ENCODE measurements around the gene EPB41L4A.

Gene EPB41L4A

GRCh38 chr5:112161392-112161748, 257.7 kb downstream of the EPB41L4A start:
- DNase-seq (ENCODE audit: low read depth in 2 of 2), result no peak

- peak; percentile 89 to 92 for DNase-seq (ENCODE audit: low read depth in 2 of 2)
These were observed 258.3 kb downstream of the EPB41L4A start for GRCh38 chr5:112160652-112161391.

- DNase-seq (ENCODE audit: low read depth in 2 of 2), result no peak
These were observed 259.6 kb downstream of the EPB41L4A start for GRCh38 chr5:112159435-112159834.

- DNase-seq (ENCODE audit: low read depth in 2 of 2), result no peak
These were observed 262.9 kb downstream of the EPB41L4A start for GRCh38 chr5:112156211-112156610.

- no peak for DNase-seq (ENCODE audit: low read depth in 2 of 2)
These were observed 264.0 kb downstream of the EPB41L4A start for GRCh38 chr5:112154940-112155686.

- DNase-seq (ENCODE audit: low read depth in 2 of 2), result no peak
These were observed 269.4 kb downstream of the EPB41L4A start for GRCh38 chr5:112149727-112150126.

GRCh38 chr5:112146323-112147226, 272.5 kb downstream of the EPB41L4A start:
- peak; percentile 16 to 38 for DNase-seq (ENCODE audit: low read depth in 2 of 2)

GRCh38 chr5:112143690-112144089, 275.4 kb downstream of the EPB41L4A start:
- no peak for DNase-seq (ENCODE audit: low read depth in 2 of 2)

GRCh38 chr5:112142769-112143270, 276.3 kb downstream of the EPB41L4A start:
- DNase-seq (ENCODE audit: low read depth in 2 of 2), result no peak

- no peak for DNase-seq (ENCODE audit: low read depth in 2 of 2)
These were observed 277.5 kb downstream of the EPB41L4A start for GRCh38 chr5:112141582-112141981.

- no peak for DNase-seq (ENCODE audit: low read depth in 2 of 2)
These were observed 280.6 kb downstream of the EPB41L4A start for GRCh38 chr5:112138526-112138925.

GRCh38 chr5:112136773-112137172, 282.3 kb downstream of the EPB41L4A start:
- DNase-seq (ENCODE audit: low read depth in 2 of 2), result no peak

- DNase-seq (ENCODE audit: low read depth in 2 of 2), result no peak
These were observed 291.2 kb downstream of the EPB41L4A start for GRCh38 chr5:112127861-112128260.

- no peak for DNase-seq (ENCODE audit: low read depth in 2 of 2)
These were observed 292.1 kb downstream of the EPB41L4A start for GRCh38 chr5:112126982-112127381.

GRCh38 chr5:112125903-112126302, 293.2 kb downstream of the EPB41L4A start:
- DNase-seq (ENCODE audit: low read depth in 2 of 2), result no peak

- no peak for DNase-seq (ENCODE audit: low read depth in 2 of 2)
These were observed 294.3 kb downstream of the EPB41L4A start for GRCh38 chr5:112124788-112125187.

- no peak for DNase-seq (ENCODE audit: low read depth in 2 of 2)
These were observed 296.0 kb downstream of the EPB41L4A start for GRCh38 chr5:112123086-112123485.

- DNase-seq (ENCODE audit: low read depth in 2 of 2), result no peak
These were observed 296.7 kb downstream of the EPB41L4A start for GRCh38 chr5:112122353-112122752.

GRCh38 chr5:112121258-112121657, 297.8 kb downstream of the EPB41L4A start:
- DNase-seq (ENCODE audit: low read depth in 2 of 2), result no peak

GRCh38 chr5:112119969-112120368, 299.1 kb downstream of the EPB41L4A start:
- DNase-seq (ENCODE audit: low read depth in 2 of 2), result no peak

- DNase-seq (ENCODE audit: low read depth in 2 of 2), result no peak
These were observed 299.6 kb downstream of the EPB41L4A start for GRCh38 chr5:112119508-112119907.

- DNase-seq (ENCODE audit: low read depth in 2 of 2), result no peak
These were observed 301.5 kb downstream of the EPB41L4A start for GRCh38 chr5:112117551-112117950.

All from stimulated activated CD4-positive, alpha-beta T cell treated with anti-CD3 and anti-CD28 coated beads, Interleukin-12 subunit alpha, Interleukin-12 subunit beta, amount 100 ng/mL, for 24 hours (primary cell).